Esophagus muscularis mucosa (tissue), 4 donors: ENCODE data around the gene OR13H1. TPM values are rescaled to one million over a fixed set of nuclear protein-coding genes. Genes with fewer than 3 reads are reported as not detected.
"Not testable (repeated sequence)": the region's sequence is repeated elsewhere in the genome, so short reads cannot be mapped to it uniquely, and the experiment has no call there.

Experiments
- DNase-seq: peaks from one replicate; pipeline ENCODE4 v3.0.0-alpha.2; 2017; ENCODE audit errors: extremely low spot score
- H3K27ac ChIP-seq, 4 donors: fragments of 200-600 bp; sonication (generic); replicated peaks in 1 of 4; 1 replicate in 3 of 4; 2 replicates in 1 of 4; pipeline ENCODE4 v1.5.1; 2016 to 2019; ENCODE audit warnings: mild to moderate bottlenecking in 1 of 4
- H3K27me3 ChIP-seq, 4 donors: fragments of 200-600 bp; sonication (generic); one replicate each; pipeline versions ENCODE4 v1.5.1 to v1.6.0; 2016 to 2019
- H3K36me3 ChIP-seq, 4 donors: fragments of 200-600 bp; sonication (generic); one replicate each; pipeline ENCODE4 v1.5.1; 2016 to 2019
- H3K4me1 ChIP-seq, 4 donors: fragments of 200-600 bp; sonication (generic); one replicate each; pipeline ENCODE4 v1.5.1; 2016 to 2019
- H3K4me3 ChIP-seq, 4 donors: fragments of 200-600 bp; sonication (generic); 1 replicate in 2 of 4; 2 replicates in 2 of 4; pipeline ENCODE4 v1.5.1; 2016 to 2019; ENCODE audit warnings: mild to moderate bottlenecking in 4 of 4, moderate library complexity in 1 of 4
- H3K9me3 ChIP-seq, 4 donors: fragments of 200-600 bp; sonication (generic); 1 replicate in 3 of 4; 2 replicates in 1 of 4; pipeline ENCODE4 v1.5.1; 2016 to 2019
- CTCF ChIP-seq, 3 experiments: fragments of 200-600 bp in 2 of 3; fragments of 450-650 bp in 1 of 3; sonication (generic) in 2 of 3; IDR thresholded peaks; one replicate each; pipeline ENCODE4 v1.5.1; 2017 to 2019; ENCODE audit warnings: antibody characterized with exemption in 3 of 3, mild to moderate bottlenecking in 2 of 3, moderate library complexity in 1 of 3
- EP300 ChIP-seq: sonication (generic); formaldehyde crosslinking; IDR thresholded peaks from one replicate; pipeline ENCODE4 v1.6.1; 2017; ENCODE audit warnings: antibody characterized with exemption
- POLR2A ChIP-seq: fragments of 450-650 bp; IDR thresholded peaks from one replicate; pipeline ENCODE4 v1.6.1; 2017; ENCODE audit warnings: antibody characterized with exemption, moderate library complexity, mild to moderate bottlenecking, low read depth
- POLR2AphosphoS5 ChIP-seq, 2 donors: sonication (generic); formaldehyde crosslinking; IDR thresholded peaks; one replicate each; pipeline ENCODE4 v1.6.1; 2017; ENCODE audit warnings: antibody characterized with exemption in 2 of 2
- WGBS: methylation state at CpG from one replicate; pipeline ENCODE4 v1.1.5; 2018; 5-methylcytosine and 5-hydroxymethylcytosine counted together
- intact Hi-C: fragments of 100-400 bp; cut with DNase I; formaldehyde crosslinking; loops from one replicate; pipeline ENCODE4 v1.15.1; 2023
- total RNA-seq, 4 donors: library from RNA; depleted of rRNA; stranded (reverse); fragments of >200 nt; gene quantifications; one replicate each; pipeline versions ENCODE4 v1.1.0 to v1.2.1, GENCODE V29; 2016

OR13H1 gene
- total RNA-seq, 4 donors from 2014 or later: not detected

GRCh38 chrX:131571348-131571747, 27.5 kb downstream of the OR13H1 start:
- Histone ChIP-seq H3K9me3 (no peaks in the 10 kb centered on the region), H3K36me3 (no peaks in the 10 kb centered on the region), H3K4me1 (no peaks in the 10 kb centered on the region), H3K27ac (no peak overlapping the region), H3K4me3 (no peak overlapping the region), H3K27me3 (no peaks in the 10 kb centered on the region)
- intact Hi-C loops: no loop called here
- DNase-seq: no peak
- no peak for TF ChIP-seq EP300
- no peak for TF ChIP-seq CTCF (IDR thresholded peaks at IDR 0.05)
- TF ChIP-seq POLR2A: no peak
- TF ChIP-seq POLR2AphosphoS5 (IDR thresholded peaks at IDR 0.05): no peak

GRCh38 chrX:131572372-131573014, 28.6 kb downstream of the OR13H1 start:
- Histone ChIP-seq H3K27me3 (no peaks in the 10 kb centered on the region), H3K4me3 (no peak overlapping the region), H3K4me1 (no peaks in the 10 kb centered on the region), H3K9me3 (no peaks in the 10 kb centered on the region), H3K36me3 (no peaks in the 10 kb centered on the region), H3K27ac (no peak overlapping the region)
- TF ChIP-seq POLR2A (no peak), EP300 (no peak), POLR2AphosphoS5 (IDR thresholded peaks at IDR 0.05) (no peak), CTCF (IDR thresholded peaks at IDR 0.05) (no peak)
- intact Hi-C loops: no loop called here
- DNase-seq: no peak
- WGBS: 62% methylated on average over 5 of the region's 5 CpGs

- no peaks in the 10 kb centered on the region for H3K36me3 ChIP-seq
- intact Hi-C loops: no loop called here
Observed at GRCh38 chrX:131577413-131577812, 33.5 kb downstream of the OR13H1 start.

GRCh38 chrX:131577999-131578734, 34.3 kb downstream of the OR13H1 start:
- Histone ChIP-seq H3K36me3 (no peaks in the 10 kb centered on the region), H3K4me1 (no peaks in the 10 kb centered on the region), H3K27ac (no peak overlapping the region), H3K4me3 (no peak overlapping the region), H3K9me3 (no peaks in the 10 kb centered on the region), H3K27me3 (no peaks in the 10 kb centered on the region)
- DNase-seq: no peak
- intact Hi-C loops: no loop called here
- TF ChIP-seq POLR2A (no peak), CTCF (IDR thresholded peaks at IDR 0.05) (no peak), POLR2AphosphoS5 (IDR thresholded peaks at IDR 0.05) (no peak), EP300 (no peak)
- WGBS: 73% methylated on average over 11 of the region's 11 CpGs

More at GRCh38 chrX:131577413-131577812, 33.5 kb downstream of the OR13H1 start:
- H3K4me3 ChIP-seq: no peak overlapping the region
- TF ChIP-seq EP300: no peak
- TF ChIP-seq POLR2A: no peak
- no peak for TF ChIP-seq POLR2AphosphoS5 (IDR thresholded peaks at IDR 0.05)
- TF ChIP-seq CTCF (IDR thresholded peaks at IDR 0.05): no peak
- H3K27me3 ChIP-seq: no peaks in the 10 kb centered on the region
- no peak for DNase-seq
- H3K9me3 ChIP-seq: no peaks in the 10 kb centered on the region
- no peaks in the 10 kb centered on the region for H3K4me1 ChIP-seq
- no peak overlapping the region for H3K27ac ChIP-seq

- H3K27ac ChIP-seq, H3K27me3 ChIP-seq, intact Hi-C loops, H3K36me3 ChIP-seq, H3K4me3 ChIP-seq, DNase-seq, H3K4me1 ChIP-seq, H3K9me3 ChIP-seq: not testable (repeated sequence)
- 79% methylated on average over 5 of the region's 34 CpGs for WGBS
Observed at GRCh38 chrX:131578735-131579367, 35.0 kb downstream of the OR13H1 start.
